ENCODE results near the gene CAMLG.

- no peak for TF ChIP-seq CTCF (IDR thresholded peaks at IDR 0.05)
- TF ChIP-seq ZFX (IDR thresholded peaks at IDR 0.05; ENCODE audit: borderline replicate concordance) = no peak
These were observed 46.0 kb downstream of the CAMLG start for GRCh38 chr5:134784241-134784920.

All from 22Rv1 (cell line).